NB4 (cell line): ENCODE measurements around the gene TLN1.

Experiments used
- DNase-seq: peaks from one replicate; pipeline ENCODE4 v3.0.0; 2010; ENCODE audit warnings: low read depth
- H3K4me3 ChIP-seq: one replicate; pipeline ENCODE4 v1.5.1; 2011; ENCODE audit warnings: mild to moderate bottlenecking, low read depth, low read length, moderate library complexity
- CTCF ChIP-seq: IDR thresholded peaks from one replicate; pipeline ENCODE4 v1.5.1; 2012; ENCODE audit warnings: low read depth, low read length
- MAX ChIP-seq: IDR thresholded peaks from 2 replicates; pipeline ENCODE4 v1.6.1; 2011; ENCODE audit warnings: low read depth, low read length
- MYC ChIP-seq: IDR thresholded peaks from 2 replicates; pipeline ENCODE4 v1.6.1; 2011; ENCODE audit warnings: low read depth, low read length
- POLR2A ChIP-seq: IDR thresholded peaks from 2 replicates; pipeline ENCODE4 v1.6.1; 2011; ENCODE audit warnings: mild to moderate bottlenecking; ENCODE audit not compliant: insufficient read length; ENCODE audit errors: extremely low read depth

TLN1 gene

GRCh38 chr9:35679766-35680330, 52.1 kb downstream of the TLN1 start:
- H3K4me3 ChIP-seq: no peak overlapping the region
- no peak for TF ChIP-seq MYC
- TF ChIP-seq CTCF: no peak
- TF ChIP-seq MAX: no peak
- no peak for TF ChIP-seq POLR2A
- DNase-seq: no peak

DNA sequence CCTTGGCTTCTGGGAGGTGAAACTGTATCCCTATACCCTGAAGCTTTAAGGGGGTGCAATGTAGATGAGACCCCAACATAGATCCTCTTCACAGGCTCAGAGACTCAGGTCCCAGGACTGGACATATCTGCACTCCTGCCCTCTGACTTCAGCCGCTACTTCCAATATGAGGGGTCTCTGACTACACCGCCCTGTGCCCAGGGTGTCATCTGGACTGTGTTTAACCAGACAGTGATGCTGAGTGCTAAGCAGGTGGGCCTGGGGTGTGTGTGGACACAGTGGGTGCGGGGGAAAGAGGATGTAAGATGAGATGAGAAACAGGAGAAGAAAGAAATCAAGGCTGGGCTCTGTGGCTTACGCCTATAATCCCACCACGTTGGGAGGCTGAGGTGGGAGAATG, 52.9 kb downstream of the TLN1 start:
- no peak for DNase-seq
- H3K4me3 ChIP-seq: no peak overlapping the region
- TF ChIP-seq MYC (no peak), POLR2A (no peak), MAX (no peak), CTCF (no peak)

- DNase-seq: no peak
- no peak overlapping the region for H3K4me3 ChIP-seq
- TF ChIP-seq POLR2A (no peak), CTCF (no peak), MYC (no peak), MAX (no peak)
Measured at GRCh38 chr9:35675732-35676392, 56.1 kb downstream of the TLN1 start.

- DNase-seq: no peak
- H3K4me3 ChIP-seq: no peak overlapping the region
- no peak for TF ChIP-seq POLR2A
Measured at GRCh38 chr9:35675204-35675603, 56.8 kb downstream of the TLN1 start.

GRCh38 chr9:35674025-35674361, 58.0 kb downstream of the TLN1 start:
- TF ChIP-seq MAX (no peak), POLR2A (no peak), MYC (no peak), CTCF (no peak)
- DNase-seq: no peak
- H3K4me3 ChIP-seq: no peak overlapping the region

GRCh38 chr9:35673132-35674024, 58.6 kb downstream of the TLN1 start, which contains the start of gene CA9:
Gene CA9 (plus strand): TSS chr9:35673928. CDS start chr9:35673960, 32 bp downstream.
- TF ChIP-seq MAX (no peak), MYC (no peak), POLR2A (no peak), CTCF (no peak)
- no peak within 1 kb of the TSS for H3K4me3 ChIP-seq
- DNase-seq: no peak
